Measurements from ENCODE around the gene PTH1R.

The PTH1R gene

DNA sequence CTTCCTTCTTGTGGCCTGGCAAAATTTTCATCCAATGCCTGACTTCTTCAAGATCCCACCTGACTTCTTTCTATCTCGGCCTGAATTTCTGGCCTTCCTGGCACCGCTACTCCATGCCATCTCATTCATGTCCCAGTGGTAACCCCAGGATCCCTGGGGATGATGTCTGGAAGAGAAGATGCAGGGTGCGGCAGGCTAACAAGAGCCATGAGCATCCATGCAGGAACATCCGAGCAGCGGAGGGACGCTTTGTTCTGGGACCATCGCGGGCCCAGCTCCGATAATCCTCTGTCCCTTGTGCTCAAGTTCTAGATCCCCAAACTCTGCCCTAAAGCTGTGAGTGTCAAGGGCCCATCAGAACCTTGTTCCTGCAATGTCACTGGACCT is 25.2 kb upstream of the PTH1R start:
- Histone ChIP-seq H3K9me3 (ENCODE audit: control insufficient read depth, low read length) (no peaks in the 10 kb centered on the region), H3K27me3 (ENCODE audit: control insufficient read depth, insufficient read depth, low read length) (peaks cover 5% of the 10 kb centered on the region), H3K4me1 (ENCODE audit: control insufficient read depth, insufficient read depth, low read length) (no peaks in the 10 kb centered on the region), H3K36me3 (ENCODE audit: control insufficient read depth, insufficient read depth, low read length) (no peaks in the 10 kb centered on the region), H3K9ac (ENCODE audit: low read length) (no peak overlapping the region), H3K4me3 (ENCODE audit: low read length) (no peak overlapping the region)

- Histone ChIP-seq H3K4me1 (ENCODE audit: control insufficient read depth, insufficient read depth, low read length) (no peaks in the 10 kb centered on the region), H3K9ac (ENCODE audit: low read length) (no peak overlapping the region), H3K4me3 (ENCODE audit: low read length) (no peak overlapping the region), H3K27me3 (ENCODE audit: control insufficient read depth, insufficient read depth, low read length) (peaks cover 5% of the 10 kb centered on the region), H3K9me3 (ENCODE audit: control insufficient read depth, low read length) (no peaks in the 10 kb centered on the region), H3K36me3 (ENCODE audit: control insufficient read depth, insufficient read depth, low read length) (no peaks in the 10 kb centered on the region)
Observed at GRCh38 chr3:46852839-46853355, 24.6 kb upstream of the PTH1R start.

DNA sequence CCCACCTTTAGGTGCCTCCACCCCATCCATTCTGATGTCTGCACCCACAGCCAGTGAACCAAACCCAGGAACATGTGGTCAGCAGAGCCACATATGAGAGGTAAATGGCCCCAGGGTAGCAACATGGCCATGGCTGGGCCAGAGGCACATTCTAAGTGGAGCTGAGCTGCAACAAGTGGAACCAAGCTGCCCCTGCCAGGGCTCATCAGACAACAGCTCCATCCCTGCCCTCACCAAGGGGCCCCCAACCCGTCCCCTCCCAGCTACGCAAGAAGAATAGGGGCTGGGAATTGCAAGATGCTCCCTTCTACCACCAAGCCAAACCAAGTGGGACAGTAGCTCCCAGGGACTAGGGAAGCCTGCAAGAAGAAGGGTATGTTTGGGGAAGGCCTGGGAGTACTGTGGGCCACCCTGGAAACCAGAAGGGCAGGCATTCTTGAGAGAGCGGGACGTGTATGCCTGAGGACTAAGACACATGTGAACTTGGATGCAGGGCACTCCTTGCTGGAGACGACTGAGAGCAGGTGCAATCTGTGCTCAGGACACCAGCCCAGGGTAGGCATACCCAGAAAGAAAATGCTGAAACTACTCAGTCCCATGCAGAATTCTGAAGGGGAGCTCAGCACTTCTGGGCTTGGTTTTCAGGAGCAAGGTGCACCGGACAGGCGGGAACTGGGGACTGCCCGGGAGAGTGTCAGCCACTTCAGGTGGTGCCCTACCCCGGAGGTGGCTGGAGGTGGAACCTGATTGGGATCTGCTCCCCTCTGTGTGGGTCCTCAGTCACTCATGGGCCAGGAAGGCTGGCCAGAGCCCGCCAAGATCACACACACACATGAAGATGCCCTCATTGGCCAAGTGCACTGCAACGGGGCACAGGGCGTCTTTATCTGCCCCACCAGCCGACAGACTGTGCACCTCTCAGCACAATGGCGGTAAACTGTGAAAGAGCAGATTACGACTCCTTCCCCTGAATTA is 23.8 kb upstream of the PTH1R start:
- Histone ChIP-seq H3K36me3 (ENCODE audit: control insufficient read depth, insufficient read depth, low read length) (no peaks in the 10 kb centered on the region), H3K9ac (ENCODE audit: low read length) (no peak overlapping the region), H3K9me3 (ENCODE audit: control insufficient read depth, low read length) (no peaks in the 10 kb centered on the region)

GRCh38 chr3:46854555-46854991 is 22.9 kb upstream of the PTH1R start:
- H3K9ac ChIP-seq (ENCODE audit: low read length) = no peak overlapping the region
- H3K36me3 ChIP-seq (ENCODE audit: control insufficient read depth, insufficient read depth, low read length) = no peaks in the 10 kb centered on the region
- H3K4me1 ChIP-seq (ENCODE audit: control insufficient read depth, insufficient read depth, low read length) = no peaks in the 10 kb centered on the region
- no peak overlapping the region for H3K4me3 ChIP-seq (ENCODE audit: low read length)
- peaks cover 5% of the 10 kb centered on the region for H3K27me3 ChIP-seq (ENCODE audit: control insufficient read depth, insufficient read depth, low read length)
- H3K9me3 ChIP-seq (ENCODE audit: control insufficient read depth, low read length) = no peaks in the 10 kb centered on the region

More for the DNA sequence above, 23.8 kb upstream of the PTH1R start:
- Histone ChIP-seq H3K27me3 (ENCODE audit: control insufficient read depth, insufficient read depth, low read length) (peaks cover 5% of the 10 kb centered on the region), H3K4me1 (ENCODE audit: control insufficient read depth, insufficient read depth, low read length) (no peaks in the 10 kb centered on the region), H3K4me3 (ENCODE audit: low read length) (no peak overlapping the region)

DNA sequence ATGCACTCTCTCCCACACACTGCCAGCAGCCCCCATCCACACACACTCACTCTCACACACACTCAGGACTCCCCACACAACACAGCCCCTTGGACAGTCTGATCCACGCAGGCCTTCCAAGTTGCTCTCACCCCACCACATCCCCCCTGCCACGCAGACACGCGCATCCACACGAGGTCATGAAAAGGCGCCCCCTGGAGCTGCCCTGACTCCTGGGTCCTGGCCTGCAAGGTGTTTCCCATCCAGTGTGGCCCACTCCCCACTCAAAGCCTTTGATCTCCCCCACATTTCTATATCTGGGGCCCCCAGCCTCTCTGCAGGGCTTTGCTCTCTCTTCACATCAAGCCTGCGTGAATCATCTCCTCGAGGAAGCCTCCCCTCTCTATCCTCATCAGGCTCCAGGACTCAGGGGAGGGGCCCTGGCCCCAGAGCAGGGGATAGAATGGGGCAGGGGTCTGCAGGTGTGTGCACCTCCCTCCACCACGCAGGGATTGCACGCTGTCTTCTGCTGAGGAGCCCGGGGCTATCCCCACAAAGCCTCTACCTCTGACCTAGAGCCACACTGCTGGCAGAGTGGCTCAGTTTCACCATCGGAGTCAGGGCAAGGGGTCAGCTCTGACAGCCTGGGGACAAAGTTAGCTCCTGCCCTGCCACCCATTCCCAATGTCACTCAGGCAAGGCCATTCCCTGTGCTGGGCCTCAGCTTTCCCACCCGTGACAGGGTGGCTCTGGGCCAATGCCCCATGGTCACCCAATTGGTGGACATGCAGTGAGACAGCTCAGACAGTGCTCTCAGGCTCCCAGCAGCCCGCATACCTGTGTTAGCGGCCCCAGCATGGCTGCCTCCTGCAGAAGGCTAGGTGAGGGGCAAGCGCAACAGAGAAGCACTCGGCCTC is 20.7 kb upstream of the PTH1R start:
- no peaks in the 10 kb centered on the region for H3K9me3 ChIP-seq (ENCODE audit: control insufficient read depth, low read length)
- H3K9ac ChIP-seq (ENCODE audit: low read length) = no peak overlapping the region
- H3K4me1 ChIP-seq (ENCODE audit: control insufficient read depth, insufficient read depth, low read length) = no peaks in the 10 kb centered on the region
- H3K27me3 ChIP-seq (ENCODE audit: control insufficient read depth, insufficient read depth, low read length) = peaks cover 5% of the 10 kb centered on the region
- H3K36me3 ChIP-seq (ENCODE audit: control insufficient read depth, insufficient read depth, low read length) = no peaks in the 10 kb centered on the region
- no peak overlapping the region for H3K4me3 ChIP-seq (ENCODE audit: low read length)

GRCh38 chr3:46857485-46858341 is 19.8 kb upstream of the PTH1R start:
- H3K4me1 ChIP-seq (ENCODE audit: control insufficient read depth, insufficient read depth, low read length) = no peaks in the 10 kb centered on the region
- no peak overlapping the region for H3K4me3 ChIP-seq (ENCODE audit: low read length)
- no peaks in the 10 kb centered on the region for H3K9me3 ChIP-seq (ENCODE audit: control insufficient read depth, low read length)
- no peak overlapping the region for H3K9ac ChIP-seq (ENCODE audit: low read length)
- H3K36me3 ChIP-seq (ENCODE audit: control insufficient read depth, insufficient read depth, low read length) = no peaks in the 10 kb centered on the region
- peaks cover 5% of the 10 kb centered on the region for H3K27me3 ChIP-seq (ENCODE audit: control insufficient read depth, insufficient read depth, low read length)

DNA sequence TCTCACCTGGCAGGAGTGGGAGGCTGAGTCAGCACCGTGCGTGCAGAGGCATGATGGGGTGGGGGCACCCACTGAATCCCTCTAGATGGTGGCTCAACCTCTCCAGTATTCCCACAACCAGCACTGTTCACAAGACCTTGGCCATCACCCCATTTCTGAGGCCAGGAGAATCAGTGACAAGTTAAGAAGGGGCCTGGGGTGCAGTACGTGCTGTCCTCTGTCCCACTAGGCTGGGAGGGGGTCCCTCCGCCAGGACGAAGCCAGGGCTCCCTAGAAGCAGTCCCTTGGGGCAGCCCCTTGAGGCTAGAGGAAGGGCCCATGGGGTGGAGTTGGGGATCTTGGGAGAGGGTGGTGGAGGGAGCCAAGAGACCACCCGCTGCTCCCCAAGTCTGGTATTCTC is 19.1 kb upstream of the PTH1R start:
- H3K4me1 ChIP-seq (ENCODE audit: control insufficient read depth, insufficient read depth, low read length) = no peaks in the 10 kb centered on the region
- no peaks in the 10 kb centered on the region for H3K36me3 ChIP-seq (ENCODE audit: control insufficient read depth, insufficient read depth, low read length)
- H3K9me3 ChIP-seq (ENCODE audit: control insufficient read depth, low read length) = no peaks in the 10 kb centered on the region
- H3K4me3 ChIP-seq (ENCODE audit: low read length) = no peak overlapping the region
- peaks cover 5% of the 10 kb centered on the region for H3K27me3 ChIP-seq (ENCODE audit: control insufficient read depth, insufficient read depth, low read length)
- H3K9ac ChIP-seq (ENCODE audit: low read length) = no peak overlapping the region

DNA sequence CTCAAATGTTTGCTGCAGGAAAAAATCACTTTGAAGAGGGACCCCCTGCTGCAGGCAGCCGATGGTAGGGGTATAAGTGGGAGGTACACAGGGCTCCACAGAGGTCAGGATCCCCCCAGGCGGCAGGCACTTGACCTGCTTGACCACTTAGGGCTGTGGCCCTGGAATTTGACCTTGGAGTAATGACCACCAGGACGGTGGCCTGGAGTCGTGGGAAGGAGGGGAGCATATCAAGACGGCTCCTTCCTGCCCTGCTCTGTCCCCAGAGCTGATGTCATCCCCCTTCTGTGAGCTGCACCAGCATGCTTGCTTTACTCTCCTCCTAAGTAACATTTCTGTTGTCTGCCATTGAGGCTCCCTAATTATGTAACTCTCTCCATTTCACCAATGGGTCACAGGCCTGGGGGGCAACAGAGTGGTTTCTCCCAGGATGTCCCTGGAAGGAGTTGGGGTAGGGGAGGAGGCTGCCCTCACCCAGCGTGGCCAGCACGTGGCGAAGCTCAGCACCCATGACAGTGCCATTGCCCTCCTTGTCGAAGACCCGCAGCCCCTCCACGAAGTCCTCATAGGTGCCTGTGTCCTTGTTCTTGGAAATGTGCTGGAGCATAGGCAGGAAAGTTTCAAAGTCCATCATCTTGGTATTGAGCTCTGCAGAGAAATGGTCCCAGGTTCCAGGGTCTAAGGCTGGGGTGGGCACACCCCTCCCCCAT is 18.4 kb upstream of the PTH1R start:
- Histone ChIP-seq H3K9me3 (ENCODE audit: control insufficient read depth, low read length) (no peaks in the 10 kb centered on the region), H3K27me3 (ENCODE audit: control insufficient read depth, insufficient read depth, low read length) (peaks cover 5% of the 10 kb centered on the region), H3K36me3 (ENCODE audit: control insufficient read depth, insufficient read depth, low read length) (no peaks in the 10 kb centered on the region), H3K4me1 (ENCODE audit: control insufficient read depth, insufficient read depth, low read length) (no peaks in the 10 kb centered on the region), H3K9ac (ENCODE audit: low read length) (no peak overlapping the region), H3K4me3 (ENCODE audit: low read length) (no peak overlapping the region)

- Histone ChIP-seq H3K36me3 (ENCODE audit: control insufficient read depth, insufficient read depth, low read length) (no peaks in the 10 kb centered on the region), H3K9ac (ENCODE audit: low read length) (no peak overlapping the region), H3K4me3 (ENCODE audit: low read length) (no peak overlapping the region), H3K9me3 (ENCODE audit: control insufficient read depth, low read length) (no peaks in the 10 kb centered on the region), H3K27me3 (ENCODE audit: control insufficient read depth, insufficient read depth, low read length) (peaks cover 5% of the 10 kb centered on the region), H3K4me1 (ENCODE audit: control insufficient read depth, insufficient read depth, low read length) (no peaks in the 10 kb centered on the region)
Observed at GRCh38 chr3:46860017-46860809, 17.3 kb upstream of the PTH1R start.

- H3K36me3 ChIP-seq (ENCODE audit: control insufficient read depth, insufficient read depth, low read length) = no peaks in the 10 kb centered on the region
- no peaks in the 10 kb centered on the region for H3K4me1 ChIP-seq (ENCODE audit: control insufficient read depth, insufficient read depth, low read length)
- peaks cover 5% of the 10 kb centered on the region for H3K27me3 ChIP-seq (ENCODE audit: control insufficient read depth, insufficient read depth, low read length)
- no peaks in the 10 kb centered on the region for H3K9me3 ChIP-seq (ENCODE audit: control insufficient read depth, low read length)
- no peak overlapping the region for H3K4me3 ChIP-seq (ENCODE audit: low read length)
- no peak overlapping the region for H3K9ac ChIP-seq (ENCODE audit: low read length)
Observed at GRCh38 chr3:46860810-46861604, 16.5 kb upstream of the PTH1R start.

Data from mucosa of stomach (tissue), 1 donor.